ENCODE results near the gene NPAS3.

NPAS3 gene

DNA sequence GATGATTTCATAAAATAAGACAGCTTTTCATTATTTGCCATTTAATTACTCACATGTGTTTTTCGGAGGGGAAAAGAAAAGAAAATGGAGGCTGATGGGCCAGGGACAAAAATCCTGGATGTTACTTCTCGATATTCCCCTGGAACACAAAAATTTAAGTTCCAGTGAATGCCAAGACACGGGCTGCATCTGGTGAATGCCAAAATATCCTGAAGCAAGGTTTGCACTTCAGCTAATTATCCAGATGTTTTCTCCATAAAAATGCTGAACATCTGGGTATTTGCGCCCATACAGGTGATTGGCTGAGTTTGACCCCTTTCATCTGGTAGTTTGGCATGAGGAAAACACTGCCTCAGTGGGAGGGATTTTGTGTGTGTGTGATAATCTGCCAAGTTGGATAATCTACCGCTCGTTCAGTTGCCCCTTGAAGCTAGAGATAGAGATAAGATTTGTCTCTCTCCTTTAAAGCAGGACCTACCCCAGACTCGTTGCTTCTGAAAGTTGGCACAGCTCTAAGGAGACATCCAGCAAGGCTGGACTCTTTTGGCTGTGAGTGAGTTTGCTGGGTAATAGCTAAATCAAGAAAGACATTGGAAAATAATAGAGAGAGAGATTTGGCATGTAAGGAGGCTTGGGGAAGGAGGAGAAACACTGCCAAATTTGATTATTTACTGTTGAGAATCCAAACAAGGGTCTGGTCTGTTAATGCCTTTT, 622.2 kb downstream of the NPAS3 start:
- no peak for DNase-seq (ENCODE audit: low read depth)

DNA sequence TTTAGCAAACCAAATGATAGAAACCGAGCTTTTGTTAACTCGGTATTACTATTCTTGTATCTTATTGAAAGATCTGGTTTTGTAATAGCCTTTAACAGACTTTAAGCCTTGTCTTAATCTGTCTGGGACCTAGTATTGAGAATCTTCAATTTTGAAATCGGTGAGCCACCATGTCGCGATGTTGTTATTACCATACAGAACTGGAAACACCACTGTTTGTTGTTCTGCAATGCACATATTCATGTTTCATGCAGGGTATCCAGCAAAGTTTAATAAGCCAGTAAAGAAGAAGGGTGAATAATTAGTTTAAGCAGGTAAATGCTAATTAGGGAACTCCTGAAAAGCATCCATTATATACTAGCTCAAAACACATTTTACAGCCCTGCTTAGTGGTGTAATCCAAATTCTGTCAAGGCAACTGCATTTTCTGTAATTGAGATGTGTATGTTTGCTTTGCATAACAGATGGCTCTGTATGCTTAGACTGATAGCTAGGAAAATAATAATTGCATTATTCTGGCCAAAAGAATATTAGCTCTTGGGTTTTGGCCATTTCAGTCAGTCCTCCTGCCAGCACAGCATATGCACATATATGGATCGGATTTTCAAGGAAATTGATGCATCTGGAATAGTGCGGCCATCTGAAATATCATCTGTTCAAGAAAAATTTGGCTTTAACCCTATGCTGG, 623.0 kb downstream of the NPAS3 start:
- DNase-seq (ENCODE audit: low read depth), result no peak

DNA sequence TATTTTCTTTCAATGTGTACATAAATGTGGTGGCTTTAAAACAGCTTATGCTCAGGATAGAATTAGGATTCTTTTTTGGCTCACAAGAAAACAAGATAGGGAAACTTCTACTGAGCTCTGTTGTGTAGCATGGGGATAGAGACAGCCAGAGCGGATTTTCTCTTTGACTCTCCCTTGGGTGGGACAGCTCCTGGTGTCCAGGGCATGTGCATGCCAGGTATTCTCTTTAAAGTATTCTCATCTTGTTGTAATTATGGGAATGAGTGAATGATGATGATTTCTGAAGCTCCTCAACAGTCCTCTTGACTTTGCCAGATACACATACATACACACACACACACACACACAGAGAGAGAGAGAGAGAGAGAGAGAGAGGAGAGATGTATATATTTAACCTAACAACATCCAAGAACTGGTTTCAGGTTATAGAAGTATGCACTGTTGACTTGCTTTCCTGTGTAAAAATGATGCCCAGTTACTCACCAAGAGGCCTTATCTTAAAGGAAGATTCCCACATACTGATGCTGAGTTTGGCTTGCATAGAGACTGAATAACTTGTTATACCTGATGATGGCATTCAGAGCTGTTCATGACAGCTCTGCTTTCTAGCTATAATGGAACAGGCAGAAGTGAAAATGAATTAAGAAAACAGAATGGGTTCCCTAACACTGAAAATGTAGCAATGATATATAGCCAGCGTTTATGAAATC, 624.7 kb downstream of the NPAS3 start:
- DNase-seq (ENCODE audit: low read depth), result no peak

DNA sequence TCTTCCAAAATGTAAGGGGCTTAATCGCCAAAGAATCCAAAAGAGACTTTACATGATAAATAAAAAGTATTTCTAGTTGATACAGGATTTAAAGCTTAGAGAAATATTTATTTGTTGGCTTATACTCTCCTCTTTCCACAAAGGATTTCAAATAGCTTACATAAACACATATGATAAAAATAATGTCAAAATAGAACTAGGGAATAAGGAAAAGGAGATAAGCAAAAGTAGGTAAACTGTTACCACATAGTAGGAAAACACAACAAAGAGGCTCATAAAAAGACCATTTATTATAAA, 625.2 kb downstream of the NPAS3 start:
- DNase-seq (ENCODE audit: low read depth), result no peak

DNA sequence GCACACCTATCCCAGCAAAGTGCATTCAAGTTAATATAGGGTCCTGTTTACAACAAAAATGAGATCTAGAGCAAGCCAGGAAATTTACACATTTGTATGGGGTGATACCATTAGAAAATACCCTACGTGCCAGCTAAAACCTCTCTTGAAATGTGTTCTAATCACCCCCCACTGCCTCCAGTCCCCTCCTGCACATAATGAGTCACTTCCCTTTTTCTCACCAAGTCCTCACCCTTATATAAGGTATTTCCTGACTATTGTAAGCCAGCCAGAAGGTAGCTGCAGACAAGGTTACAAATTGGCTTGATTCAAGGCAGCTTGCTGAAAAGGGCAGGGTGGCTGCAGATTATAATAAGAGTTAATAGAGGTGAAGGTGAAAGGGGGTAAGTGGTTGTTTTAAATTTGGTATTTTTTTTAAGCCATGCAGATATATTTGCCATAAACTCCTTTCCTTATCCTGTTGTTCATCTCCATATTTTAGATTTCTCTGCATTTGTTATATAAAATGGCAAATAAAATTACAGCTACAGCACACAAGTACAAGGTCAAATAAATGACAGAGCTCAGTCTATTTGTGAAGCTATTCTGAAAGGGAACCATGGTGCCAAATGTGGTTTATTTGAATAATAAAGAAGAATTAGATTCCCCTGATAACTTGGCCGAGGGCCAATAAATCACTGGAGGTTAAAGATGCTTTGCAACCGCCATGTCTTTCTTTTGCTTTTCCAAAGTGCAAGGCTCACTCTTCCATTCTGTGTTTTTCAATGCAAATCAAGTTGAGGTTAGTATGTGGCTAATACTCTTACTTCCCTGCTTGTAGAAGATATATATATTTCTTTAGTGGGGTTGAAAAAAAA, 626.3 kb downstream of the NPAS3 start:
- no peak for DNase-seq (ENCODE audit: low read depth)

DNA sequence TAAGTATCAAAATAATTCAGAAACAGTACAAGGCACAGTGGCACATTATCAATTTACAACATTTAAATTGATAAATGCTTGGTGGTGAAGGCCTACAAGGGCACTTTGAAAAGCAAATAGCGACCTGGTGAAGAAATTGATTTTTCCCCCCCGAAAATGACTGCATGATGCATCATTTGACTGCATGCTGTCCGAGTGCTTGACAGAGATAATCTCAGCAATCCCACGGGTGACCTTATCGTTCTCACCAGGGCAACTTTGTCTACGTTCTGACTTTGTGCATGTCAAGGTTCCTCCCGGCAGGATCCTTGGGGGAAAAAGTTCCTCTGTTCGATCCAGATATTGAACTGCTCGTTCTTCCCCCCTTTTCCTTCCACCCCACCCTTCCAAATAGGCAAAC, 627.4 kb downstream of the NPAS3 start:
- DNase-seq (ENCODE audit: low read depth), result no peak

DNA sequence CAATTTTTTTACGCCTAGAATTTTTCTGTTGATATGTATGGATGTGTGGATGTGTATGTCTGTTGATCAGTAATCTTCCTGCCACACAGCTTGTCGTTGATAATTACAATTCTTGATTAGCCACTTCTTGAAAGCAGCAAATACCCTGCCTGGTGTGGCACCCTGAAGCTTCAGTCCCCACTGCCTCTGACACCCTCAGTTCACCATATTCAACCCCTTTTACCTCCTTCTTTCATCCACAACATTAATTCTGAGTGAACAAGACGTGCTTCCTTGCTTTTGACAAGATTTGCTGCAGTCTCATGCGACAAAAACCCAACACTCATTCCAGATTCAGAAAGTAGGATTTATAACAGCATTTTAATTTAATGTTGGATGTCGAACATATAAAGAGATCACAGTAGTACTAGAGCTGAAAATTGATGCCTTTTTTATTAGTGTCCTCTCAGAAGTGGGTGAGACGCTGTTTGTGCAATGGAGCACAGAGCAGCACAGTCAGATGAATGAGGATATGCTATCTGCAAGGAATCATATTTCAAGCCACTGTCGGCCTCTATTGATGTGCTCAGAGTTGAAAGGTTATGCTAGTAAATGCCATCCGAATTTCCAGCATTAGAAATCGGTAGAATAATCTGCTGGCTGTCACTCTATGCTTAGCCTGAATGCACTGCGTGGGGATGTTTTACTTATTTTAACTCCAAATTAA, 628.5 kb downstream of the NPAS3 start:
- DNase-seq (ENCODE audit: low read depth), result no peak

DNA sequence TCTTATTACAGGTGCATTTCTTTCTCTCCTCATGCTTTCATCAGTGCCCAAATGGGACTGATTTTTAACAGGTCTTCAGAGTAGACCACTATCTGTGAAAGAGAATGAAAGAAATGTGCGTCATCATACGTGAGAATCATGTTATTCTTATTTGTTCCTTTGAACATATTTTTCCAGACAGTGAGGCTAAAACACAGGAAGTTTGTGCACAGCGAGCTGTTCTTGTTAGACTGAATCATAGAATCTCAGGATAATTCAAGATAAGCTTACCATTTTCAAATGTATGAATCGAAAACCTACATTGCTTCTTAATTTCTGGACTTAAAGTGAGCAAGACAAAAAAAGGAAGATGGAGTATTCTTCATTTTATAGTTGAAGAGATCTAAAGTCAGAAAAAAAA, 629.1 kb downstream of the NPAS3 start:
- no peak for DNase-seq (ENCODE audit: low read depth)

DNA sequence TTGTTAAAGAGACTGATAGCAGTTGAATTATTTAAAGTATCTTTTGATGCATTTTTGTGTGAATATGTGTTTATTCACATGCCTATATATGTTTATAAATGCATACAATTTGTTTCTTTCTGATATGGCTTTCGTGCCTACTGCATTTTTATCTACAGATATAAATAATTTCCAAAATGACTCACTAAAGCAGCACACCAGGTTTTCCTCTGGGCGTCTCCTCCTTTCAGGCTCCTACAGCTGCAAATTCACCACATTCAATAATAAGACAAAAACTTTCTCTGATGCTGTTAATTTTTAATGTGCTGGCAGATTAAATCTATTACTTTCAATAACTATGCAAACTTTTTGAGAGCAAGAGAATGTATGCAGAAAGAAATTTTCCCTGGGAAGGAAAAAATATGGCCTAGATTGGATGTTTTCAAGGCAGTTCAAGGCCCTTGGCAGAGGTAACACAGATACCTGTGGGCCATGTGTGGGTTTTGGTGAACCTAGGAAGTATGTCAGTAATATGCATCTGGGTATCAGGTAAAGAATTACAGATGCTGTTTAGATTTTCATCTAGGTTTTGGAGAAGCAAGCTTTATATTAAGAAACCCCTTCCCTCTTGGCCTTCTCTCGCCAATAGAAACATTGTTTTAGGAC, 630.4 kb downstream of the NPAS3 start:
- DNase-seq (ENCODE audit: low read depth), result no peak

DNA sequence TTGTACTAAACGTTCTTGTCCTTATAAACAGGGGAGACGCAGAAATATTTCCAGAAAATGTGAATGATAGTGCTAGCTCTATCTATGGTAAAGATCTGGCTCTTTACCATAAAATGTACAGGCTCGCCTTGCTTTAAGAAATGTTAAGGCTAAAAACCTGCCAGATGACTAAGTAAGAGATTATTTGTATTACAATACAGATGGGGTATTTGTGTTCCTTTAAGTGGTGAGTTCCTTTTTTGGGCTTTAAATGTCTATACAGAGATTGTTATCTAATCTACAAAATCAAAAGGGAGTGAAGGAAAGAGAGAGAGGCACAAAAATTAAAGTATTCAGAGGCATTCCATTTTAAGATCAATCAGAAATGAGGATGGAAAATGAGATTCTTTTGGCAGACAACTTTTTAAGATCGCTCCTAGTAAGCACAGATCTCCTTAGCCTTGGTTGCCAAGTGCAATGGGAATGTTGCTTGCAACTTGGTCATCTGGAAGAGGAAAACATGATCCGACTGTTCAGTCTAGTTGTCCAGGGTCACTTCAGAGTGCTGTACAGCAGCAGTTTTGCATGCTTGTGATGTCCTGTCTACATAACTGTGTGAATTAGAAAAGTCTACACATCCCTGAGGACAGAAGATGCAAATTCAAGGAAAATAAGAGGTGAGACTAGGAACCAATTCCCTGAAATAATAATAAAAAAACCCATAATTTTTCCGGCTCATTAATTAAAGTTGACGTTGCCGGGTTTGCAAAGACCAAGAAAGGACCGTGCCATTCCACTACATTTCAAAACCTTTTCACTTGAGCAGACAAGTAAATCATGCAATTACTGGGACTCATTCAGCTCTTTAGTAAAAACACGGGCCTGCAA, 631.4 kb downstream of the NPAS3 start:
- no peak for DNase-seq (ENCODE audit: low read depth)

DNA sequence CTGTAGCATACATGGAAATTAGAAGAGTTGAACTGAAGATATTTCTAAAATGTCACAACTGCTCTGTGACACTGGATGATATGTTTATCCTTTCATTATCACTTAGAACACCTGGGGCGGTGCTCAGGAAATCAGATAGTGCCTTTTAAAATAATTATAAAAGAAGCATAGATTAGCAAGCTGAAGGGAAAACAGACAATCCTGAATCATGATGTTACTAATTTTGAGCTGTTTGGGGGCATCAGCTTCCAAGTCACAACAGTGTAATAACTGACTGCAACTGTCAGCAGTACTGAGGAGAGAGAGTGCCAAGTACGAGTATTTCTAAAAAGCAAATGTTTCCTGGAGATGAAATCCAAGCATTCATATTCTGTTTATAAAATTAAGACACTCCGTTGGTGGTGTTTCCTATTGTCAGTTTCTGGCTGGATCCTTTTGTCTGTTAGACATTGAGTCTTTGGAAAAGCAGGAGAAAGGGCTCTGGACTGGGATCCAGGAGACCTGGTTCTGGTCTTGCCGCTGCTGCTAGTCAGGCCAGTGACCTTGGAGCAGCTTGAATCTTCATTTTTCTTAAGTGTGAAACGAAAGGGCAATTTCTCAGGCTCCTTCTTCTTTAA, 632.1 kb downstream of the NPAS3 start:
- no peak for DNase-seq (ENCODE audit: low read depth)

DNA sequence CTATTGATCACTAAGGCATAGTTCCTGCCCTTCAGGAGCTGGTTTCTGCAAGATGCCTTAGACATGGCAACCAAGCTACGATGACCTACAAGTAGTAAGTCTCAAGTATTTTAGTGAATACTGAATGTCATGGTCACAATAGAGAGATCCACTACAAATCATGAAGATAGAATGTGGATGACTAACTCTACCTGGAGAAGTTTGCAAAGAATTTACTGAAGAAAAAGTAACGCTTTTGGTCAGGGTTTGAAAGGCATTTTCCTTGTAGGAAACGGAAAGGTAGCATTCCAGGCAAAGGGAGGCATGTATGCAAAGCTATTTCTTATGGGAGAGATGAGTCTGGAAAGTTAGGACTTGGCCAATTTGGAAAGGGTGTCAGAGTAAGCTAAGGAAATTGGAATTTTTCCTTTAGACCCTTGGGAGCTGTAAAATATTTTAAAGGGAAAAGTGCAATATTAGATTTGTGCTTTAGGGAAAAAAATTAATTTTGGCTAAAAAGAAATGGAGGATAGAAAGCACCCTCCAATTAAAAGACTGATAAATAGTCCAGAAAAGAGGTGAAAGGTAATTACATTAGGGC, 634.7 kb downstream of the NPAS3 start:
- DNase-seq (ENCODE audit: low read depth), result no peak

DNA sequence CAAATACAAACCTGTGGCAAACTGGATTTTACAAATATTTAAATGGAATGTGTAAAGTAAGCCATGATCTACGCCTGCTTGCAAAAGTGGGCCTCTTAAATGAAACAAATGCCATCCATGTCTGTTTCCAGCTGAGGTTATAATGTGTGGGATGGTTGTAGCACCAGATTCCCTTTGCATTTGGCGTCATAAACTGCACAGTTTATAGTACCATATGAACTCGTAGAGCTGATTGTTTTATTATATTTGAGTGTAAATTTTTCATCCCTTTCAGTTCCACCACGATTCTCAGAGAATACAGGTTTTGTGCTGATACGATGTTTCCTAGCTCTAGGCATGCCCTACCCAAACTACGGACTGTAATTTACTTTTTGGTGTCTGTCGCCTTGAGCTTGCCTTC, 637.3 kb downstream of the NPAS3 start:
- DNase-seq (ENCODE audit: low read depth), result no peak

DNA sequence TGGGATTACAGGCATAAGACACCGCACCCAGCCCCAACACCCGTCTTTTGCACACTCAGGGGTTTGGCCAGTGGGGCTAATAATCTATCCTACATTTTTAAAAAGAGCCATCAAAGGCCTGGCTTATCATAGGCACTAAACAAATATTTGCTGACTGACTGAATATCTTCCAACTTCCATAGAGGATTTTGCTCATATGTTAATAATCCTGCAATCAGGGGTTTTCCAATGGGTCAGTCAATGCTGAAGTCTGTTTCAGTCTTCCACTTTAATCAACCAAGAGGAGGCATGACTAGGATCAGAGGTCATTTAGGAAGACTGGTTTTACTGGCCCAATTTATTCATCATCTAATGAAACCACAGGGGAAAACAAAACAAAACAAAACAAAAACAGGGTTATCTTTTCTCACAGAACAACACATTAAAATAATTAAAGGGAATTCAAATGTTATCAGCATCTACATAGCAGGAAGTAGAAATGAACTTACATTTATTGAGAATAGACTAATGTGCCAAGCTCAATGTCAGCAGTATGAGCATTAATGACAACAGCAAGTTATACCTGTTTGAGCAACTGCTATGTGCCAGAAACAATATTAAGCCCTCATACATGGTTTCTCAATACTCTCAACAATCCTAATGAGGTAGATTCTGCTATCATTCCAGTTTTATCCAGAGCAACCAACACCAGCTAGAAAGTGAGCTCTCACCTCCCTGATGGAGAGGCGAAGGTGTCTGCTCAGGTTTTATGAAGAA, 640.0 kb downstream of the NPAS3 start:
- no peak for DNase-seq (ENCODE audit: low read depth)

DNA sequence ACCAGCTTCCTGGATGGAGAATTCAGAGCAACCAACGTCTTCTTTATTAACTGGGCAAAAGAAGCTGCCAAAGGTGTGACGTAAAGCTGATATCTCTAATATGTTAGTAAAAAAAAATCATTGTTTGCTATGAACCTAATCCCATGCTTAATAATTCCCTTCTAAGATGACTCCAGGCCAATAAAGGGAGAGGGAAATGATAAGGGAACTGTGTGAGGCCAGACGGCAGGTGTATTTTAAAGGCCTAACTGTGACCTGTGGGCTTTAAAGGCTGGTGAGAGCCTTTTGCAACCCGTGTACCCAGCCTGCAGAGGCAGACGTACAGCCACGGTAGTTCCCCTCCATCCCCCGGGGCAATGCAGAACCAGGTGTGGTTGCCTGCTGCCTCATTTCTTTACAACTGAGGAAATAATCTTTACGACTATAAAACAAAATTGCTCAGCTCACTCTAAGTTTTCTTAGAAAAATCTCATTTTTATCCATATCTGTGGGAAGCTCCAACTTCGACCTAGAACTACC, 641.6 kb downstream of the NPAS3 start:
- no peak for DNase-seq (ENCODE audit: low read depth)

DNA sequence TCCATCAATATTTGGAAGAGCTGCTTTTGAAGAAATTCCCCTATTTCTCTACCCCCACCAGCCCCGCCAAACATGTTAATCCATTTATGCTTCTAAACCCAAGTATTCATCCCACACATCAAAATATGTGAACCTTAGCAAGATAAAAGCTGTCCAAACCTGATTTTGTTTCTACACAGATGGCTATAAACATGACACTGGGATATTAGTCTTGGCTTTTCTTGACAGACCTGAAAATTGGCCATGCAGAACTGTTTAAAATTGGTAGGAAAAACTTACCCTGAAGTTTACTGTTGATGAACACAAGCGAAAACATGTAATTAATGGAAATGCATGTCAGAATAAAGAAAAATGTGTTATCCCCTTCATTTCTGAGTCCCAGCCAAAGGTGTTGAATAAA, 642.2 kb downstream of the NPAS3 start:
- no peak for DNase-seq (ENCODE audit: low read depth)

DNA sequence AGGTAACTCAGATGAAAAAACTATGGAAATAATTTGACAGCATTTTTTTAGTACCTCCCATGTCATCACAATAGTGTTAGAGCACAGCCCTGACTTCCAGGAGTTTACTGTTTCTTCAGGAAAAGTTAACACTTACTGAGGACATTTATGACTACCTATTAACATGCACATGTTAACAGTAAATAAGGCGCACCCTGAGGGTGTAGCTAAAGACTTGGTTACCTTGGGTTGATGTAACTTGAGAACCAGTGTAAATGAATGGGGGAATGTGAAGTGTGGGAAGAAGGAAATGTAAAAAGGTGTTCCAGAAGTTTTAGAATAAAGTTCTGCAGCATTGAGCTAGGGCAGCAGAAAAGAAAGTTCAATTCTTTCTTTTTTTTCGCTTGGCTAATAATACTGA, 646.0 kb downstream of the NPAS3 start:
- DNase-seq (ENCODE audit: low read depth), result no peak

DNA sequence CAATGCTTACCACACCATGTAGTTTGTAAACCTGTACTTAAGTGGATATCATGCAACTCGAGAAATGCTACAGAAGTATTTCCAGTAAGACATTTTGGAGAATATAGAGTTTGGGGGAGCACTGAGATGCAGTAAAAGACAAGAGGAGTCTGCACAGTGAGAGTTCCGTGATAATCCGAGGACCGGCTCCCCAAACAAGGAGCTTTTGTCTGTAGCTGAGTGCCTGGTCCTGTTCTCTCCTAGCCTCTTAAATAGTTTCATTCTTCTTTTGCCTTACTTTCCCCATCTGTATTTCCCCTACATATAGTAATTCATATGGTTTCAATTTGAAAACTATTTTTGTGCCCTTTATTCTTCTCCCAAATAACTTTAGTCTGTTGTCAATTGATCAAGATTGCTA, 648.1 kb downstream of the NPAS3 start:
- DNase-seq (ENCODE audit: low read depth), result no peak

DNA sequence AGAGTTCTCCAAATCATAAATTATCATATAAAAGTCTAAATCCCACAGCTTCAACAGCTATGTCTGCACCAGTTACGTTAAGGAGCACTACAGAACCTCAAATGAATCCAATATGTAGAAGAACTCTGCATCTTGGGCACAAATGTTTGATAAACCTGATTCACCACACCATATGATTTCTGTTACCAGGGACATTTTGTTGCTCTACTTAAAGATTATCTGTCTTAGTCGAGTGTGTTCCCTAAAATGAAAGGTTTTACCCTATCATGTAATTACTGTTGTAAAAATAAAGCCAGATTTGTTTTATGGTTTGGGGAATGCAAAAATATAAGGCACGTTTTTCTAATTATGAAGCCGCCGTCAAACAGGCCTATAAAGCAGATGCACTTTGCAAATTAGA, 649.1 kb downstream of the NPAS3 start:
- DNase-seq (ENCODE audit: low read depth), result no peak
